HG03060 (cell line): Measurements from ENCODE around the gene TRPV4.

Experiments used
- ATAC-seq: cut with Tn5 transposase; IDR thresholded peaks from one replicate; pipeline ENCODE4 v1.9.1; 2021; ENCODE audit warnings: low read depth, moderate number of reproducible peaks; ENCODE audit not compliant: unreplicated experiment

TRPV4 gene

DNA sequence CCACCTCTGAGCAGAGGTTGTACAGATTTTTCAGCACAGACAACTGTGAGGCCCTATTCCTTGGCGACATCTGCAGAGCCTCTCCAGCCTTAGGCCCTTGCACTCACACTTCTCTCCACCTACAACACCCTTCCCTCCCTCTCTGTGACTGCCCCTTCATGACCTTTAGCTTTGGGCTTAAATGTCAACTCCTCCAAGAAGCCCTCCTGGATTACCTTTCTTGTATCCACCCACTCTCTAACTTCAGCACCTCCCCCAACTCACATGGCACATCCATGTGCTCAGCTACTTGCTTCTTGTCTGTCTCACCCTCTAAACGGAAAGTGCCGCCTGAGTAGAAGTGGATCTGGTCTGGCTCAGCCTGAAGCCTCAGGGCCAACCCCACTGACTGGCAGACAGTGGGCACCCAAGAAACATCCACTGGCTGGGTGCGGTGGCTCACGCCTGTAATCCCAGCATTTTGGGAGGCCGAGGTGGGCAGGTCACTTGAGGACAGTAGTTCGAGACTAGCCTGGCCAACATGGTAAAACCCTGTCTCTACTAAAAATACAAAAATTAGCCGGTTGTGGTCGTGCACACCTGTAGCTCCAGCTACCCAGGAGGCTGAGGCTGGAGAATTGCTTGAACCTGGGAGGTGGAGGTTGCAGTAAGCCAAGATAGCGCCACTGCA lies 22.1 kb downstream of the TRPV4 start:
- ATAC-seq: no peak

DNA sequence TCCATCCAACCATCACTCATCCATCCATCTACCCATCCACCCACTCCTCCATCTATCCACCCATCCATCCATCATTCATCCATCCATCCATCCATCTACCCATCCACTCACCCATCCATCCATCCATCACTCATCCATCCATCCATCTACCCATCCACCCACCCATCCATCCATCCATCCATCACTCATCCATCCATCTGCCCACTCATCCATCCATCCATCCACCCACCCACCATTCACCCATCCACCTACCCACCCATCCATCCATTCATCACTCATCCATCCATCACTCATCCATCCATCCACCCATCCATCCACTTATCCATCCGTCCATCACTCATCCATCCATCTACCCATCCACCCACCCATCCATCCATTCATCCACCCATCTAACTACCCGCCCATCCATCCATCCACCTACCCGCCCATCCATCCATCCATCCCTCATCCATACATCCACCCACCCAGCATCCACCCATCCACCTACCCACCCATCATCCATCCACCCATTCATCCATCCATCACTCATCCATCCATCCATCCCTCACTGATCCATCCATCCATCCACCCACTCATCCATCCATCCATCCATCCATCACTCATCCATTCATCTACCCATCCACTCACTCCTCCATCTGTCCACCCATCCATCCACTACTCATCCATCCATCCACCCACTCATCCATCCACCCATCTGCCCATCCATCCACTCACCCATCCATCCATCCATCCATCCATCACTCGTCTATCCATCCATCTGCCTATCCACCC lies 24.1 kb downstream of the TRPV4 start:
- no peak for ATAC-seq

DNA sequence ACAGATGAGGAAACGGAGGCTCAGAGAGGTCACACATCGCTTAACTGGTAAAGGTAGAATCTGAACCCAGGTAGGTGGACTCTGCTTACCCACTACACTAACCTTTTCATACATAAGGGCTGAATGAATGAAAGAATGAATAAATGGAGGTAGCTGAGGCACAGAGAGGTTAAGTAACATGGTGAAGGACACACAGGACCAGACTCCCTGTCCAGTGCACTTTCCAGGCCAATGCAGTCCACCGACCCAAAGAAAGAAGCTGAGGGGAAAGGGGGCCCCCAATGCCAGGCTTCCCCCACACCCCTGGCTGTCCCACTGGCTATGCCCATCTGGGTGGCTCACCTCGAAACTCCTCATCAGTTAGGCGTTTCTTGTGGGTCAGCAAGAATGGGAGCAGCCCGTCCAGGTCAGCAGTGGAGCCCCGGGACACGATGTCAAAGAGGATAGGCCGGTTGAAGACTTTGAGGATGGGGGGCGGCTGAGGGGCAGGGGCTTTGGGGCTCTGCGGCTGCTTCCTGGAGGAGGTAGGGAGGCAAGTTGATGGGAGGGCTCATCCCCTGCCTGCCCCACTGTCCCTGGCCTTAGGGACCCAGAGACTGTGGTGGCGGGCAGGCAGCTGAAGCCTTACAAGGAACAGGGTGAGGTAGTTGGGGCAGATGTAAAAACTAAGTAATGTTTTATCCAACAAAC lies 25.1 kb downstream of the TRPV4 start:
- ATAC-seq: no peak

DNA sequence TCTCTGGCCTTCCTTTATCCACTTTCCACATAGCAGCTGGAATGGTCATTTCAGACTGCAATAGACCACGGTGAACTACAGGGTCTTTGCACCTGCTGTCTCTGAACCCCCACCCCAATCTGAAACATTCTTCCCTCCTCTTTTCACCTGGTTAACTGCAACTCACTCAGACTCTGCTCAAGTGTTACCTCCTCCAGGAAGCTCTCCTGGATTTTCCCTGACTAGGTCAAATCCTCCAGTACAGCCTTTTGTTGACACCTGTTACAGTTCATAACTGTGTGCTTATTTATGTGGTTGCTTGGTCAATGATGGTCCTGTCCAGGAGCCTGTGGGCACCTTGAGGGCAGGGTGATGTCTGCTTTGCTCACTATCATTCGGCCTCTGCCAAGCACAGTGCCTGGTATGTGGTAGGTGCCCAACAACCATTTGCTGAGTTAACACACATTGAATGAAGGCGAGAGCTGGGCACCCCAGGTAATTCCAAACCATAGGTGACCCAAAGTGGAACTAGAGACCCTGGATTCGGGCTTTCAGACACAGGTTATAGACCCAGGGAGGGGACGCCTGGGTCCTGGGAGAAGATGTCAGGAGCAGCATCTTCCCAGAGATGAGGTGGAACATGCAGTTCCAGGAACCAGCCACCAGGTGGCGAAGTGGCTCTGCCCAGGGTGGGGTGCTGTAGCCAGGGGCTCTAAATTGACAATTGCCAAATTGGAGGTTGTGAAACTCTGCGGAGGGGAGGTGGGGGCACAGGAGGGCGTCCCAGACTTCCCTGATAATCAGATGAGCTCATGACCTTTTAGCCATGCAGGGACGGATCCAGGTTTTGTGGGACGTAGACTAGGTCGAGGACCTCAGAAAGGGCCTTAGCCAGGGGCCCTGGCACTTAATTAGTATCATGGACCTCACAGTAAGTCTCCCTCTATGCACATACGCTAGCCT lies 28.1 kb downstream of the TRPV4 start:
- no peak for ATAC-seq

DNA sequence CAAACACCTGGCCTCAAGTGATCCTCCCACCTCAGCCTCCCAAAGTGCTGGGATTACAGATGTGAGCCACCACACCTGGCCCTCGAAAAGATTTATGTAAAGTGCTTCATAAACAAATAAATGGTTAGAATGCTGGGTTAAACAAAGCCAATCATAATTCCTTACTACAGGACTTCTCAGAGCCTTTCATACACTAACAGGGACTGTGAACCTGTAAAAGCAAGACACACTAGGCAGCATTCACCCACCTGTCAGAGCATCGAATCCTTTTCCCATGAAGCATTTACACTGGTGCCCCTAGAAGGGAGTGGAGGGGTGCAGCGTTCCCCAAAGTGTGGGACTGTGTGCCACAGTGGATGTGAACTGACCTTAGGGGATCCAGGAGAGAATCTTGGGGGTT lies 29.5 kb downstream of the TRPV4 start:
- ATAC-seq: no peak

DNA sequence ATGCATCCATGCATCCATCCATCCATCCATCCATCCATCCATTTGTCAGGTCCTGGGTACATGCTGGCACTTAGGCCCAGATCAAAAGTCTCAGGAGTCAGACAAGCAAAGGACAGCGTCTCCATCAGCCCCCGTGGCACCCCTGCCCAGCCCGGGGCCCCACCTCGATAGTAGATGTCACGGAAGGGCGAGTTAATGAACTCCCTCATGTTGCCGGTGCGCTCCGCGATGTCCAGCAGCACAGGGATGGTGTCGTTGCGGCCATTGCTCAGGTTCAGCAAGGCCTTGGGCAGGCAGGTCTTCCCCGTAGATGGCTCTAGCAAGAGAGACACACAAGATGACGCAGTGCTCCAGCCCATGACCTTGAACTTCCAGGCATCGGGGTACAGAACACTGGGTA lies 30.4 kb downstream of the TRPV4 start:
- ATAC-seq: no peak

DNA sequence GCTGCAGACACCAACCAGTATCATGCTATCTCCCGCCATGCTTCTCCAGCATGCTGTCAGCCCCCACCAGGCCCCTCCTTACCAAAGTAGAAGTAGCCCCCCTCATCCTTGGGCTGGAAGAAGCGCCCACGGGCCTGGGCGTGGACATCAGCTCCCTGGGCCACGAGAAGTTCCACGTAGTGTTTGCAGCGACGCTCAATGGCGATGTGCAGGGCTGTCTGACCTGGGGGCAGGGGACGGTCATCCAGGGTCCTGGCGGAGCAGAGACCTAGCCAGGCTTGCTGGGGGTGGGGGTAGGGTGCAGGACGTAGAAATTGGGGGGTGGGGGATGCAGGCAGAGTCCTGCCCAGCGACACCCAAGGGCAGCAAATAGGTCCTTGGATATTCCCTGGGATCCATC lies 32.7 kb downstream of the TRPV4 start:
- no peak for ATAC-seq

DNA sequence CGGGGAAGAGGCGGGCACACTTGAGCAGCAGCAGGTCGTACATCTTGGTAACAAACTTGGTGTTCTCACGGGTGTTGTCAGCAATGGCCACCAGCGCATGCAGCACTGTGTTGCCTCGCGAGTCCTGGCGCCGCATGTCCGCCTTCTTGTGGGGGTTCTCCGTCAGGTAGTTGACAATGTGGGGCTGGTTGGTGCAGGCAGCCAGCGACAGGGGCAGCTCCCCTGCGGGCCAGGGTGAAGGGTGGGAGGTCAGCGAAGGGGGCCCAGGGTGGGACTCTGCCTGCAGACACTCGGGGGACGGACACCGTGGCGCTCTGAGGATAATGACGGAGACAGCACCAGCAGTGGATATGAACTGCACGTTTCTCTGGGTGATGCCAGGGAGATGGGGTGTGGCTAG lies 34.5 kb downstream of the TRPV4 start:
- no peak for ATAC-seq

DNA sequence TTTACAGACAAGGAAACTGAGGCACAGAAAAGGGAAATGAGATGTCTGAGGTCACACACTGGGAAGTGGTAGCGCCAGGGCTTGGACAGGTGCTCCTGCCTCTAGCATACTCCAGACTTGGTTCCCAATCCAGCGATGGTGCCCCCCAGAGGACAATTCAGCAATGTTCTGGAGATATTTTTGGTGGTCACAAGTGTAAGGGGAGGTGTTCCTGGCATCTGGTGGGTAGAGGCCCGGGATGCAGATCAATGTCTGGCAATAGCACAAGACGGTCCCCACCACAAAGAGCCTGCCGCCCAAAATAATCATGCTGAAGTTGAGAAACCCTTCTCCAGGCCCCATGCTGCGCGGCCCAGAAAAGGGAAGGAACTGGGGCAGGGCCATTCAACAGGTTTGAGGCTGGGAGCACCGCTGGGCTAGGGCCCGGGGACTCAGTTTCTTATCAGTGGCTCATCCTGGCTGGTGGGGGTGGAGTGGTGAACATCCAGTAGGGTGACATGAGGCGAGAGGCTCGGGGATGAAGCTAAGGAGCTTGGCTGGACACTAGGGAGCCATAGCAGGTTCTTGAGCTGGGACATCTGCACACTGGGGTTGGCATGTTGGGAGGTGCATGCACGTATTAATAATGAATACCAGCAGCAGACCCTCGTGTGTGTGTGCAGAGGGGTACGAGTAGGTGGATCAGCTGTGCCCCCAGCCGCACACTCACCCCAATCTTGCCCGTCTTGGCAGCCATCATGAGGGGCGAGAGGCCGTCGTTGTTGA lies 35.1 kb downstream of the TRPV4 start:
- no peak for ATAC-seq

DNA sequence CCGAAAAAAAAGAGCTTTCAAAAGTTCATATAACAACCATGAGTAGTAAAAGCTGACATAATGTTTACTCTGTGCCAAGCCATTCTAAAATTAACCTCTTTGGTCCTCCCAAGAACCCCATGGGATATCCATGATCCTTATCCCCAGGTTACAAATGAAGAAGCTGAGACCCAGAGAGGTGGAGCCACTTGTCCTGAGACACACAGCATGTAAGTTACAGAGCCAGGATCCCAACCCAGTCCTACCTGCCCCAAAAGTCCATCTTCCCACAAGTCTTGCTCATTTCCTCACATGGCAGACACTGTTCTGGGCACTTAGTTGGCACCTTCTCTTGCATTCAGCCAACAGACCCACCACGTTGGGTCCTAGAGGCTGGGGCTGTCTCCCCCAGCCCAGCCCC lies 37.1 kb downstream of the TRPV4 start:
- ATAC-seq: no peak

DNA sequence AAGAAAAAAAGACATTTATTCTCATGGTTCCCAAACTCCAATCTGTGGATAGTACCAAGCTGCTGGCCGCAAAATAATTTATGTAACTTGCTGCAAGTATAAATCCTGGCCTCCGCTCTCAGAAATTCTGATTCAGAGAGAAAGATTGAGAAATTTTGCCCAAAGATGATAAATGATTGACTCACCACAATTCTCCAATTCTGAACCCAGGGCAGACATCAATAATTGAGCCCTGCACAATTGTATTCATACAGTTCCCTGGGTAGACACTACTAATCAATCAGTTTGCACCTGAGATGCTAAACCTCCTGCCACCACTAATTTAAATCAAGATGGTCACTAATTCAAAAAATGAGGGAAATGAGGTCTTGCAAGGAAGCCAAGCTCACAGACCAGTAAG lies 38.2 kb downstream of the TRPV4 start:
- no peak for ATAC-seq

DNA sequence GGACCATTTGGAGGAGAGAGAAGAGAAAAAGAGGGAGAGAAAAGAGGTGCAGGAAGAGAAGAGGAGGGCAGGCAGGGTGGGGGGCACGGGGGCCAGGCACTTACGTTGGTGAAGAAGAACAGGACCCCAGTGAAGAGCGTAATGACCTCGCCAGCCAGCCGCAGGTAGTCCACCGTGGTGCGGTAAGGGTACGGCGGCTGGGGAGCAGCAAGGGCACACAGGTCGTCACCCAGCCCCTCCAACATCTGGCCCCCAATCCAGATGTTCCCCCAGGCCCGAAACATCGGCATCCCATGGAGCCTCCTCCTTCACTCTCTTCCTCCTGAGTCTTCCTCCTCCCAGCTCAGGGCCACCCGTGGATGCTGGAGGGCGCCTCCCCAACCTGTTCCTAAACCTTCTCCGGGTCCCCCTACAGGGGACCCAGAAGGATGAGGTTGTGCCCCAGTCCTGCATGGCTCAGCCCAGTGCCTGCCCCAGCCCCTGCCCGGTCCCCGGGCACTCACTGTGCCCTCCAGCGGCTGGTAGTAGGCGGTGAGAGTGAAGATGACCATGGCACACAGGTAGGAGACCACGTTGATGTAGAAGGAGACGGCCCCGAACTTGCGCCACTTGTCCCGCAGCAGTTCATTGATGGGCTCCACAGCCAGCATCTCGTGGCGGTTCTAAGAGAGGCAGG lies 39.2 kb downstream of the TRPV4 start:
- ATAC-seq: no peak

DNA sequence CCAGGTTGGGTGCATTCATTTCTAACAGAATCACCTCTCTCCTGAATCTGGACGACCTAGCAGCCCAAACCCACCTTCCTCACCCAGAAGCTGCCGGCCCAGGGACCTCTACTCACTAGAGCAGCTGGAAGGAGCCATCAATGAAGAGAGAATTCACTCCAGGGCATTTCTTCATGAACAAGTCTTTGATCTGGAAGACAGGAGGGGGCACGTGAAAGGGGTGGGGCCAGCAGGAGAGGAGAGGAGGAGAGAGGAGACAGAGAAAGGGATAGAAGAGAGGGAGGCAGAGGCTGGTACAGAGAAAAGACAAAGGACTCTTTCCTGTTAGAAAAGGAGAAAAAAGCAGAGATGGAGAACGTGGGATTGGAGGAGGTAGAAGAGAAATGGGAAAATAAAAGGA lies 39.8 kb downstream of the TRPV4 start:
- ATAC-seq: no peak

DNA sequence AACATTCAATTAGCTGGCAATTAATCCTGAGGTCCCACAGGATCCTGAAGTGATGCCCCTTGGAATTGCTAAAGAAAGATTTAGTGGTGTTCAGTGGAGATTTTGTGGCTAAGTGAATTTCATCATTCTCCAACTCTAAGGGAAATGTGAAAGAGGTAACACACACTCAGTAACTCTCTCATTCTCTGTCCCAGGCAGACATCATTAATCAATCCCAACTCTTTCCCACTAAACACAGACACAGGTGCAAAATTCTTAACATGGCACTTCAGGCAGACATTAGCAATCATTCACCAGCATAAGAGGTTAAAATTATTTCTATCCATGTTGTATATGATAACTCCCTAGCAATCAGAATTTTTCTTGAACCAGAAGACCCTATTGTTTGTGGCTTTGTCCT lies 40.2 kb downstream of the TRPV4 start:
- no peak for ATAC-seq

DNA sequence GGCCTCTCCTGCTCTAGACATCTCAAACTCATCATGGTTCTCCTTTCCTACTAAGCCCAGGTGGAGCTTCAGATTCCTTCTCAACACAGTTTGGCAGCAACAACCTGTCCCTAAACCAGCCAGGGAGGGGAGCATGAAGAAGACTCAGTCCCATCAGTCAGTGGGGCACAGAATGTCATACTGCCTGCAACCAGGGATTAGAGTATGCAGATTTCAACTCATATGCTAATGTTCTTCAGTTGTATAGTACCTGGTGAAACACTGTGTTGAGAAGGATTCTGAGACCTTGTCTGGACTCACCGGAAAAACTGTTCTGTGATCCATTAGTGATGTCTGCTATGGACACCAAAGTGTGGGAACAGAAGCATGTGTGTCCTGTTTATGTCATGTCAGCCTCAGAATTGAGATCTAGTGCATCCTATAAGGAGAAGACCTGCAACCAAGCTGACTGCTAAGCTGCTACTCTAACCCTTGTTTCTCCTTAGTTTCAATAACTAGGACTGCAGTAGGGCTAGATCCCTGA lies 43.6 kb downstream of the TRPV4 start:
- ATAC-seq: no peak

DNA sequence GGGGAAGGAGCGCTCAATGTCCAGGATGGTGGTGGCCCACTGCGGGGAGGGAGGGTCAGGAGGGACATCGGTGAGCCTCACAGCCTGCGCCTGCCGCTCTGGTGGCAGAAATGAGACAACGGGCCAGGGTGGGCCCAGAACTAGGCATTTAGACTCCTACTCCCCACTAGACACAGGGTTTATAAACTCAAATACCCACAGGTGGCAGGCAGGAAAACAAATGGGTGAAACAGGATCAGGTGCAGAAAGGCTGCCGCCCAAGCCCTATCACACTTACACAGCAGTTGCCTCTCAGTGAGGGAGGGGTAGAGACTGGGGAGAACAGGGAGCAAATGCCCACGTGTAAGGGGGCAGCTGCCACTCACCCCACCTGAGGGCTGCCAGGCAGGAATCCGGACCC lies 46.4 kb downstream of the TRPV4 start:
- ATAC-seq: no peak

DNA sequence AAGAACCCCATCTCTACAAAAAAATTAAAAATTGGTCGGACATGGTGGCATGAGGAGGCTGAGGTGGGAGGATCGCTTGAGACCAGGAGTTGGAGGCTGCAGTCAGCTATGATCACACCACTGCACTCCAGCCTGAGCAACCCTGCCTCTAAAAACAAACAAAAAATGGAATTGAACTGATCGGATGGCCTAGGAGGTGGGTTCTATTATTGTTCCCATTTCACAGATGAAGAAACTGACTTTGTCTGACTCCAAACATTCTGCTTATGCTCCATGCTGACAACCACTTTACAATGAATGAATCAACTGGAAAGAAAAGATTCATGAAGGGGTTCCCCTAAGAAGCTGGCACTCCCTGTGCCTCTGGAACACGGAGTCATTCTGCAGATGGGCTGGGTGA lies 47.3 kb downstream of the TRPV4 start:
- no peak for ATAC-seq

DNA sequence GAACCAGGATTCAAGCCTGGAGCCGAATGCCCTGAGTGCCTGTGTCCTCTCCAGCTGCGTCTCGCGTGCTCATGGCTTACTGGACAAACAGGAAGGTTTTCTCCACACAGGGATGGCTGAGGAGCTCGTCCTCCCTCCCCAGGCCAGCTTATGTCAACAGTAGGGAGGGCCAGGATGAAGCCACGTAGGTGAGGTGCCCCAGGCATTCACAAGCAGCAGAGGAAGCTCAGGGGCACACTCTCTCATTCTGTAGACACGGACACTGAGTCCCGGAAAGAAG lies 49.3 kb downstream of the TRPV4 start:
- no peak for ATAC-seq

DNA sequence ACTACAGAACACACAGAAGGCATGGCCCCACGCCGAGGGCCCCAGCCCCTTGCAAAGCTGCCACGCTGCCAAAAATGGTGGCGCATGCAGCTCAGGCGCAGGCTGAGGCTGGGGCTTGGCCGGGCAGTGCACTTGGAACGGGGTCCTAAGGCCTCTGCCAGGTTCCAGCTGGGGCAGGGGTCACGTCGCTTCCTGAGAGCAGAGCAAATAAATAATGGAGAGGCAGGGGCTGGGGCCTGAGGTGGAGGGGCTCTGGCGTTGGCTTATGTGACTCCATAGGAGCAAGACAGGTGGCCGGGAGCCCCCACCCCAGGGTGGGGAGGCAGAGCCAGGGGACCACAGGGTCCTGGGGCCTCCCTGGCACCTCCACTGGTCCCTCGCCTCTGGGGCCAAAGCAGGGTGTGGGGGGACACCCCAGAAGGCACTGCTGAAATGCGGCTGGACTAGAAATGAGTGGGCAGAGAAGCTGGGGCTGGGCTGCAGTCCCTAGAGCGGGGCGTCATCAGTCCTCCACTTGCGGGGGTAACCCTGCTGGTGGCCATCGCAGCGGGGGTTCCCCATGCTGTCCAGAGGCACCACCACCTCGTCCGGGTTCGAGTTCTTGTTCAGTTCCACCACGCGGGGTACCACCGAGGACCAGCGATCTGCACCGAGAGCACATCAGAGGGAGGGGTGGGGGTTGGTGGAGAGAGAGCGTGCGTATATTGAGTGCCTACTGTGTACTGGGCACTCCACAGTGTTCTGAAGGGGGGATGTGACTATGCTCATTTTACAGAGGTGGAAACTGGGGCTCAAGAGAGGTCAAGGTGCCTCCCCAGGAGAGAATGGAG lies 49.8 kb downstream of the TRPV4 start:
- no peak for ATAC-seq
